ENCODE measurements around the gene A4GALT. TPM values are rescaled to one million over a fixed set of nuclear protein-coding genes. Genes with fewer than 3 reads are reported as not detected.

A4GALT gene
- total RNA-seq, 4 donors from 2014 or later, result 10.9 to 36.4 (median 23.3) TPM

- TF ChIP-seq CTCF (IDR thresholded peaks at IDR 0.05; ENCODE audit: low read depth), result no peak
These were observed 5.1 kb upstream of the A4GALT start for GRCh38 chr22:42725606-42726355.

GRCh38 chr22:42724062-42724461 lies 3.4 kb upstream of the A4GALT start:
- no peak for TF ChIP-seq CTCF (IDR thresholded peaks at IDR 0.05; ENCODE audit: low read depth)

- no peak for TF ChIP-seq CTCF (IDR thresholded peaks at IDR 0.05; ENCODE audit: low read depth)
These were observed 370 bp upstream of the A4GALT start for GRCh38 chr22:42721045-42721434.

- TF ChIP-seq CTCF (IDR thresholded peaks at IDR 0.05; ENCODE audit: low read depth), result no peak
These were observed 911 bp downstream of the A4GALT start for GRCh38 chr22:42719656-42720262.

GRCh38 chr22:42719133-42719532 lies 1.5 kb downstream of the A4GALT start:
- no peak for TF ChIP-seq CTCF (IDR thresholded peaks at IDR 0.05; ENCODE audit: low read depth)

- TF ChIP-seq CTCF (IDR thresholded peaks at IDR 0.05; ENCODE audit: low read depth), result no peak
These were observed 3.3 kb downstream of the A4GALT start for GRCh38 chr22:42717197-42717928.

GRCh38 chr22:42716649-42717127 lies 4.0 kb downstream of the A4GALT start:
- no peak for TF ChIP-seq CTCF (IDR thresholded peaks at IDR 0.05; ENCODE audit: low read depth)
